Tracheal epithelial cell (primary cell): Measurements from ENCODE around the gene ERCC6L2. TPM values are rescaled to one million over a fixed set of nuclear protein-coding genes. Genes with fewer than 3 reads are reported as not detected.

ENCODE experiments used
- total RNA-seq: library from RNA; depleted of rRNA; stranded (reverse); fragments of >200 nt; gene quantifications from 2 replicates; pipeline ENCODE4 v1.2.1, GENCODE V29; 2014

The ERCC6L2 gene
- total RNA-seq = 50.1 and 59.5 TPM in 2 replicates

GRCh38 chr9:95875305-95876137 is at the start of gene ERCC6L2:
ERCC6L2 (plus strand) TSS chr9:95875691; CDS start chr9:95876039, 348 bp downstream.

